ENCODE data around the gene MYH8. TPM values are rescaled to one million over a fixed set of nuclear protein-coding genes. Genes with fewer than 3 reads are reported as not detected.

The MYH8 gene
- total RNA-seq, 1 donor from 2014 or later, result not detected

Other genes with a start within 250 kb of the MYH8 start
- 1.1 and 1.7 TPM in 2 replicates for gene GAS7, start 223.3 kb downstream of the MYH8 start, total RNA-seq
- gene MYH13, start 48.9 kb downstream of the MYH8 start, total RNA-seq, result under 0.01 TPM in 1 of 2 replicates, not detected in the other
- gene MYH4, start 47.6 kb upstream of the MYH8 start, total RNA-seq, result not detected in 2 replicates
- not detected in 2 replicates for gene MYH1, start 96.6 kb upstream of the MYH8 start, total RNA-seq
- not detected in 2 replicates for gene MYH2, start 127.7 kb upstream of the MYH8 start, total RNA-seq
- gene MYH3, start 235.4 kb upstream of the MYH8 start, total RNA-seq, result 1.1 and 1.4 TPM in 2 replicates